Limb (tissue), 2 donors: ENCODE results near the gene PPP1R12C.

Source experiments
- DNase-seq, 2 donors: peaks; one replicate each; pipeline ENCODE4 v3.0.0-alpha.2; 2016; ENCODE audit errors: extremely low spot score in 2 of 2

The PPP1R12C gene

DNA sequence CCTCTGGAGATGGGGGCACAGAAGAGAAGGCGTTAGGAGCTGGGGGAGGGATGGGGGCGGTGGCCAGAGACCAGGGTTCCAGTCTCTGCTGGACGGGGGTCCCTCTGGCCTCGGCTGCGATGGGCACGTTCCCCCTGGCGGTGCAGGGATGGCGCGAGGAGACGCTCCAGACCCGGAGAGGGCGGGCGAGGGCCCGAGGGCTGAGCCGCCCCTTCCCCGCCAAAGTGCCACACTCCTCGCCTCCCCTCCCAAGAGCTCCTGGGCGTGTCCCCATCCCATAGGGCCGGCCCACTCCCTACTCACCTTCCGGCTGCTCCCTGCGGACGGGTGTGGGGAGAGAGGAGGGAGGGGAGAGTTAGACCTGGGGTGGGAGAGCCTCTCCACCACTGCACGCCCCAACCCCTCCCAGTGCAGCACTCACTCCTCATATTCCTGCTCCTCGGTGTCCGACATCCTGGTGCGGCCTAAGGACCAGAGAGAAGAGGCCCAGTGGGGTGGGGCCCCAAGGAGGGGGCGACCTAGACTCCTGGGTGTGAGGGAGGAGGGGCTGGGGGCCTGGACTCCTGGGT is 29.4 kb upstream of the PPP1R12C start:
- no peak for DNase-seq

DNA sequence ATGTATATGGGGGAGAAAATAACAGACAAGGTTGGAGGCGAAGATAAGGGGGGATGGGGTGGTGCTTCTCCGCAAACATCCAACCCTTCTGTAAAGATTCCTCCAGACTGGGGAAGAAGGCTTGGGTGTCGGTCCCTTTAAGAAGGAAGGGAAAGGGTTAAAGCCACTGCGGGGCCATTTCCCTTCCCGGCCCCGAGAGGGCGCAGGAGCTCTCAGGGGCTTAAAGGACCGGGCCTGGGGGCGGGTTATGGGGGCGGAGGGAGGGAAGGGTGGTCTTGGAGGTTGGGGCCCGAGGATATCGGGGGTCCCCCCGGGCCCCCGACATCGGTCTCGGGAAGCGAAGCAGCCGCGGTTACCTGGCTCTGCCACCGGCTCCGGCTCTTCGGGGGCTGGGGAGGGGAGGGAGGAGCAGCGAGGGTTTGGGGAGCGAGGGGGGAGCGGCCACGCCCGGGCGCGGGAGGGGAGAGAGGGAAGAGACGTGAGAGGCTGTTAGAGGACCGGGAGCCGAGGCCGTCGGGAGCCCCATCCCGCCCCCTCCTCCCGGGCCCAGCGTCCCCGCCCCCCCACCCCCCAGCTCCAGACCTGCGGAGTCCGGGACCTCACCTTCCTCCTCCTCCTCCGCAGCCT is 28.8 kb upstream of the PPP1R12C start:
- no peak for DNase-seq

DNA sequence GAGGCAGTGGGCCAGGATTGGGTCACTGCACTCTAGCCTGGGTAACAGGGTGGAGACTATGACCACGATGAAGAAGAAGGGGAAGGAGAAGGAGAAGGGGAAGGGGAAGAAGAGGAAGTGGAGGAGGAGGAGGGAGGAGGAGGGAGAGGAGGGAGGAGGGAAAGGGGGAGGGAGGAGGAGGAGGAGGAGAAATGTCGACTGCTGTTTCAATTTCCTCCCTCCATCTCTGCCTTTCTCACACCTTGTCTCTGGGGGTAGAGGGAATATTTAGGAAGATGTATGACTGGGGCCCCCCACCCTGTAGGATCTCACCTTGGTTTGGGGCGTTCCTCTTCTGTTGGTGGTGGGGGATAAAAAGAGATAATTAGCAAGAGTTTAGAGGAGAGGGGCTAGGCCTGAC is 27.8 kb upstream of the PPP1R12C start:
- DNase-seq: no peak

DNA sequence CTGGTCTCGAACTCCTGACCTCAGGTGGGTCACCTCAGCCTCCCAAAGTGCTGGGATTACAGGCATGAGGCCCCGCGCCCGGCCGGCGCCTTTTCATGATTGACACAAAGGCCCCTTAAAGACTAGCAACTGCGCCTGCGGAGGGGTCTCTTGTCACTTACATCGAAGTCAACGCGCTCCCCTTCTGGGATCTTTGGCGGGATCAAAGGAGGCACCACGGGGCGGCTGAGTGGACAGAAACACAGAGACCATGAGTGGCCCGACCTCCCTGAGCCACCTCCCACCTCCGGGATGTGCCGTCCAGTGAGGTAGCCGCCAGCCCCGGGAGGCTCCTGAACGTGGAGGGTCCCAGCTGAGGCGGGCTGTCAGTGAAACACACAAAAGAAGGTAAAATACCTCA is 24.3 kb upstream of the PPP1R12C start:
- DNase-seq: no peak

DNA sequence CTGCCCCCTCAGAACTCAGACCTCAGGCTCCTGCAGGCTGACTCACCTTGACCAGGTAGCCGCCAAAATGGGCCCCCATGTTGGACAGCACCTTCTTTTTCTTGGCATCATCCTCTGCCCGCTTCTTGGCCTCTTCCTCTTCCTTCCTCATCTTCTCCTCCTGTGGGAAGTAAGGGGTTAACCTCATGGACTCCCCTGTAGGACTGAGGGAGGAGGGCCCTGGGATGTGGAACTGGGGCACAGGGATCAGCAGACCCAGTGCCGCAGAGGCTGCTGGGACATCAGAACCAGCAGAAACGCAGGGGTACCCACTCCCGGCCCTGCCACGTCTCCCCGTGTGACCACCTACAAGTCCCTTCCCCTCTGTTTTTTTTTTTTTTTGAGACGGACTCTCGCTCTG is 20.5 kb upstream of the PPP1R12C start:
- DNase-seq: no peak

DNA sequence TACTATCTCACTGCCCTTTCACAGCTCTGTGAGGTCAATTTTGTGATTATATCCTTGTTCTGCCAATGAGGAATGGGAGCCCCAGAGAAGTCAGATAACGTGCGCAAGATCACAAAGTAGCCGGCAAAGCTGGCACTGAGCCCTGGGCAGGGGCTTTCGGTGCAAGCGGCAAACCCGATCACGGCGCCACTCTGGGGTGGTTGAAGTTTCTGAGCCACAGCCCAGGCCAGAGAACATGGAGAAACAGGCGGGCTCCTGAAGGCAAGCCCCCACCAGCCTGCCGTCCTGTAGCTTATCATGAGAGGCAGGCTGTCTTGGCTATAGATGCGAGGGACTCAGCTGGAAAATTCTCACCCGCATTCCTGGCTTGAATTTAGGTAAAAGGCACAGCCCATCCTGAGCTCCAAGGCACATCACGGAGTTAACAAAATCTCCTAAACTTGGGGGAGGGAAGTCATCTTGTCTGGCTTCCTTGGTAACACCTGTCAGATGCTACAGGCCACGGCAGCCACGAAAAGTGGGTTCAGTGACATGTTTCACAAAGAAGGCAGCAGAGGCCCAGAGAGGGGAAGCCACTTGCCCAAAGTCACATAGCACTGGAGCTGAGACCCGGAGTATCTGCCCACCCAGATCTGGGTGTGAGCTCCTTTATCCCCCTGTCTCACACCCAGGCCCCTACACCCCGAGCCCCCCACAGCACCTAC is 19.1 kb upstream of the PPP1R12C start:
- DNase-seq: no peak

DNA sequence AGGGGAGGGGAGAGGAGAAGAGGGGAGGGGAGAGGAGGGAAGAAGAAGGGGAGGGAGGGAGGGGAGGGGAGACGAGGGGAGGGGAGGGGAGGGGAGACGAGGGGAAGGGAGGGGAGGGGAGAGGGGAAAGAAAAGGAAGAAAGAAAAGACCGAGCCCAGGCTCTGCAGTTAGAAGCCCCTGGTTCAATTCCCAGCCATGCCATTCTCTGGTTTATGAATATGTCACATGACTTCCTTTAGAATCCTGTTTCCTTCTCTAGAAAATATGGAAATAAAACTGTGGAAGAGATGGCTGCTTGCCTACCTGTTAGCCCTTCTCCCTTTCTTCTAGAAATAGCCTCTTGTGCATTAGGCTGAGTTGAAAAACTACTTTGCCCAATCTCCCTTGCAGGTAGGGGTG is 17.3 kb upstream of the PPP1R12C start:
- DNase-seq: no peak

DNA sequence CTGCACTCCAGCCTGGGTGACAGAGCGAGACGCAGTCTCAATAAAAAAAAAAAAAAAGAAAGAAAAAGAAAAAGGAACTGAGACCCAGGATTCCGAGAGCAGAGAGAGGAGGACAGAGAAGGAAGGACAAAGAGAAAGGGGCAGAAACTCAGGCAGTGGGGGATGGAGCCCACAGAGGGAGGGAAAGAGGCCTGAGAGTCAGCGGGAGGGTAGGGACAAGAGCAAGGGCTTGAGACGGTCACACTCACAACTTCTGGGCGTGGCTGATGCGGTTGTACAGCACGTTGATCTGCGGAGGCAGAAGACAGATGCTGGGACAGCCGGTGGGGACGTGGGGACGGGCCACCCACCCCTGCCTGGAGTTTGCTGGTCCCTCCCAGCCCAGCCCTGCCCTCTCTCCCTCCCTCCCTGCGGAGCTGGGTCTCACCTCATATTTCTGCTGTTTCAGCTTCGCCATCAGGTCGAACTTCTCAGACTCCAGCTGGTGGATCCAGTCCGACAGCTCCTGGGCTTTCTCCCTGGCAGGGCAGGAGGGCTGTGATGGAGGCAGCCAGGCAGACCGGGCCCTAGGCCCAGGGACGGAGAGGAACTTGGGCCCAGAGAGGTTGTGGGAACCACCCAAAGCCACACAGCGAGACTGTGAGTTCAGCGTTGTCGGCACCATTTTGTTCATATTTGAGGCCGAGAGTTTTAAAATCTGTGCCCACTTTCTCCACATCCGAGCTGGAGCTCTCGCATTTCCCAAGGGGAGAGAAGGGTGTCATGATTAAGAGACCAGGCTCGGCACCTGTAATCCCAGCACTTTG is 16.4 kb upstream of the PPP1R12C start:
- no peak for DNase-seq

DNA sequence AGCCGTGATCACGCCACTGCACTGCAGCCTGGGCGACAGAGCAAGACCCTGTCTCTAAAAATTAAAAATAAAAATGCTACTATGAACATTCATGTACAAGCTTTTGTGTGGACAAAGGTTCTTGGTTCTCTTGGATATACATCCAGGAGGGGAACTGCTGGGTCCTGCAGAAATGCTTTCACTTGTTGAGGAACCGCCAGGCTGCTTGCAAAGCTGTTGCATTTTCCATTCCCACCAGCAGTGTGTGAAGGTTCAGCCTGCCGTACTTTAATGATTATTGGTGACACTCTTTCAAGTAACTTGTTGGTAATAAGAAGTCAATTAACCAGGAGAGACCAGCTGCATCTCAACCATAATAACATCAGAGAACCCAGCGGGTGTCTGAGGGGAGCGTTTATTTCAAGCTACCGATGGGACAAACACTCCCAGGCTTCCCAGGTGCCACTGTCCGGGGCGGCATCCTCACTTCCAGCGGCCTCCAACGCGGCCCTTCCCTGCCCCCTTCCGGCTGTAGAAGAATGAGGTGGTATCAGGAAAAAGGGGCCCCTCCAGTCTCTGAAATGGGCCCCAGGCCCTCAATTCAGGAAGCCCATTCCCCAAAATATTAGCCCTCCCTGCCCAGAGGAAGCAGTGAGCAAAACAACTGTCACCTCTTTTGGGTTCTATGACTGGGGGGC is 15.2 kb upstream of the PPP1R12C start:
- DNase-seq: no peak

DNA sequence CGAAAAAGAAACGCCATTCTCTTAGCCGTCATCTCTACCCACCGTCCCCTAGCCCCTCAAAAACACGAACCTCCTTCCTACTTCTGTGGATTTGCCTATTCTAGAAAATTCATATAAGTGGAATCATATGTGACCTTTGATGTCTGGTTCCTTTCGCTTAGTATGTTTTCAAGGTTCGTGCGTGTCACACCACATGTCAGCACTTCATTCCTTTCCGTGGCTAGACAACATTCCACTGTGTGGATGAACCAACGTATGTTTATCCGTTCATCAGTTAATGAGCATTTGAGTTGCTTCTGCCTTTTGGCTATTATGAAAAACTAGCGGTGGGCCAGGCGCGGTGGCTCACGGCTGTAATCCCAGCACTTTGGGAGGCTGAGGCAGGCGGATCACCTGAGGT is 14.0 kb upstream of the PPP1R12C start:
- DNase-seq: no peak

DNA sequence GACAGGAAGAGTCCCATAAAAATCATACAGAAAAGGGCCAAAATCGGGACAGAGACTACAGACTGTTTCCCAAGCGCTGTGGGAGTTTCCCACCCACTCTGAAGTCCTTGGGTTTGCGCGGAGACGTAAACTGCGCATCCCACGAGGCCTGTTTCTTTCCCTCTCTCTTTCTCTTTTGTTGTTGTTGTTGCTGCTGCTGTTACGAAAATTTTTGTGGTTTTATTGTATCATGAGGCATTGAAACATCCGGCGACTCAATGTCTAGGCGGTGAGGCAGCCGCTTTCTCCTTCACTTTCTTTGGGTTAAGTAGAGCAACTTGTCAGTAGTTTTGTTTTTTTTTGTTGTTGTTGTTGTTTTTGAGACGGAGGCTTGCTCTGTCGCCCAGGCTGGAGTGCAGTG is 1.6 kb upstream of the PPP1R12C start:
- no peak for DNase-seq

DNA sequence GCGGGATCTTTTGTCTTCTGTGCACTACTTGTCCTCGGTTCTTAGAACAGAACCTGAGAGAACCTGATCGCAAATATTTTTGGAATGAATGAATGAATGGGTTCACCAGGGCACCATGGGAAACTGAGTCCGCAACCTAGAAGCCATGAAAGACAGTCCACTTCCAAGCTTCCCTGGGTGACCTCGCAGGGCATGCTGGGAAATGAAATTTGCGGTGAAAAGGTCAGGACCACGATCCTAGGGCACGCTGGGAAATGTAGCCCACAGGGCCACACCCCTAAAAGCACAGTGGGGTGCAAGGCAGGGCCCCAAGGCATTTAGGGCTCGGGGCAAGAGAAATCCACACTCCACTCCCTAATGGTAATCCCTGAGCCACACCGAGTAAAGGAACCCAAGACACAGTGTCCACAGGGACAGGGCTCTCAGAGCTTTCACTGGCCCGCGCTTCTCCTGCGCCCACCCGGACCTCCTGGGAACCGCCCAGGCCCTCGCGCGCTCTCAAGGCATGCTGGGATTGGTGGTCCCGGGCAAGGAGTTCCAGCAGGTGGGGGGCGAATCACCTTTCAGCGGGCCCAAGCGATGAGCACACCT is 1.1 kb upstream of the PPP1R12C start:
- DNase-seq: peak; percentile 12 to 73

DNA sequence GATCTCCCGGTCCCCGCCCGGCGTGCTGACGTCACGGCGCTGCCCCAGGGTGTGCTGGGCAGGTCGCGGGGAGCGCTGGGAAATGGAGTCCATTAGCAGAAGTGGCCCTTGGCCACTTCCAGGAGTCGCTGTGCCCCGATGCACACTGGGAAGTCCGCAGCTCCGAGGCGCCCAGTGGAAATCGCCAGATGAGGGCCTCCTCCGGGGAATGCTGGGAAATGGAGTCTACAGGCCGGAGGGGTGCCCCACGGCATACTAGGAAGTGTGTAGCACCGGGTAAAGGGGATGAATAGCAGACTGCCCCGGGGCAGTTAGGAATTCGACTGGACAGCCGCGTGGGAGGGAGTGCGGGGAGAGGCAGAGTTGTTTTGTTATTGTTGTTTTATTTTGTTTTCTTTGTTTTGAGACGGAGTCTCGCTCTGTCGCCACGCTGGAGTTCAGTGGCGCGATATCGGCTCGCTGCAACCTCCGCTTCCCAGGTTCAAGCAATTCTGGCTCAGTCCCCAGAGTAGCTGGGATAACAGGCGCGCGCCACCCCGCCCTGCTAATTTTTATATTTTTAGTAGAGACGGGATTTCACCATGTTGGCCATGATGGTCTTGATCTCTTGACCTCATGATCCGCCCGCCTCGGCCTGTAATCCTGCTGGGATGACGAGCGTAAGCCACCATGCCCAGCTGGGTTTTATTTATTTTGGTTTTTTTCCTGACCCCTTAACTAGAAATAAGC is 390 bp upstream of the PPP1R12C start:
- peak; percentile 98 to 99 for DNase-seq

DNA sequence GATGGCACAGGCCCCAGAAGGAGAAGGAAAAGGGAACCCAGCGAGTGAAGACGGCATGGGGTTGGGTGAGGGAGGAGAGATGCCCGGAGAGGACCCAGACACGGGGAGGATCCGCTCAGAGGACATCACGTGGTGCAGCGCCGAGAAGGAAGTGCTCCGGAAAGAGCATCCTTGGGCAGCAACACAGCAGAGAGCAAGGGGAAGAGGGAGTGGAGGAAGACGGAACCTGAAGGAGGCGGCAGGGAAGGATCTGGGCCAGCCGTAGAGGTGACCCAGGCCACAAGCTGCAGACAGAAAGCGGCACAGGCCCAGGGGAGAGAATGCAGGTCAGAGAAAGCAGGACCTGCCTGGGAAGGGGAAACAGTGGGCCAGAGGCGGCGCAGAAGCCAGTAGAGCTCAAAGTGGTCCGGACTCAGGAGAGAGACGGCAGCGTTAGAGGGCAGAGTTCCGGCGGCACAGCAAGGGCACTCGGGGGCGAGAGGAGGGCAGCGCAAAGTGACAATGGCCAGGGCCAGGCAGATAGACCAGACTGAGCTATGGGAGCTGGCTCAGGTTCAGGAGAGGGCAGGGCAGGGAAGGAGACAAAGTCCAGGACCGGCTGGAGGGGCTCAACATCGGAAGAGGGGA is 1.1 kb downstream of the PPP1R12C start:
- DNase-seq: peak in 1 of 2 donors; percentile 45

DNA sequence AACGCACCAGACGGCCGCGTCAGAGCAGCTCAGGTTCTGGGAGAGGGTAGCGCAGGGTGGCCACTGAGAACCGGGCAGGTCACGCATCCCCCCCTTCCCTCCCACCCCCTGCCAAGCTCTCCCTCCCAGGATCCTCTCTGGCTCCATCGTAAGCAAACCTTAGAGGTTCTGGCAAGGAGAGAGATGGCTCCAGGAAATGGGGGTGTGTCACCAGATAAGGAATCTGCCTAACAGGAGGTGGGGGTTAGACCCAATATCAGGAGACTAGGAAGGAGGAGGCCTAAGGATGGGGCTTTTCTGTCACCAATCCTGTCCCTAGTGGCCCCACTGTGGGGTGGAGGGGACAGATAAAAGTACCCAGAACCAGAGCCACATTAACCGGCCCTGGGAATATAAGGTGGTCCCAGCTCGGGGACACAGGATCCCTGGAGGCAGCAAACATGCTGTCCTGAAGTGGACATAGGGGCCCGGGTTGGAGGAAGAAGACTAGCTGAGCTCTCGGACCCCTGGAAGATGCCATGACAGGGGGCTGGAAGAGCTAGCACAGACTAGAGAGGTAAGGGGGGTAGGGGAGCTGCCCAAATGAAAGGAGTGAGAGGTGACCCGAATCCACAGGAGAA is 1.9 kb downstream of the PPP1R12C start:
- no peak for DNase-seq

DNA sequence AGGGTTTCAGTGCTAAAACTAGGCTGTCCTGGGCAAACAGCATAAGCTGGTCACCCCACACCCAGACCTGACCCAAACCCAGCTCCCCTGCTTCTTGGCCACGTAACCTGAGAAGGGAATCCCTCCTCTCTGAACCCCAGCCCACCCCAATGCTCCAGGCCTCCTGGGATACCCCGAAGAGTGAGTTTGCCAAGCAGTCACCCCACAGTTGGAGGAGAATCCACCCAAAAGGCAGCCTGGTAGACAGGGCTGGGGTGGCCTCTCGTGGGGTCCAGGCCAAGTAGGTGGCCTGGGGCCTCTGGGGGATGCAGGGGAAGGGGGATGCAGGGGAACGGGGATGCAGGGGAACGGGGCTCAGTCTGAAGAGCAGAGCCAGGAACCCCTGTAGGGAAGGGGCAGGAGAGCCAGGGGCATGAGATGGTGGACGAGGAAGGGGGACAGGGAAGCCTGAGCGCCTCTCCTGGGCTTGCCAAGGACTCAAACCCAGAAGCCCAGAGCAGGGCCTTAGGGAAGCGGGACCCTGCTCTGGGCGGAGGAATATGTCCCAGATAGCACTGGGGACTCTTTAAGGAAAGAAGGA is 2.8 kb downstream of the PPP1R12C start:
- DNase-seq: no peak

DNA sequence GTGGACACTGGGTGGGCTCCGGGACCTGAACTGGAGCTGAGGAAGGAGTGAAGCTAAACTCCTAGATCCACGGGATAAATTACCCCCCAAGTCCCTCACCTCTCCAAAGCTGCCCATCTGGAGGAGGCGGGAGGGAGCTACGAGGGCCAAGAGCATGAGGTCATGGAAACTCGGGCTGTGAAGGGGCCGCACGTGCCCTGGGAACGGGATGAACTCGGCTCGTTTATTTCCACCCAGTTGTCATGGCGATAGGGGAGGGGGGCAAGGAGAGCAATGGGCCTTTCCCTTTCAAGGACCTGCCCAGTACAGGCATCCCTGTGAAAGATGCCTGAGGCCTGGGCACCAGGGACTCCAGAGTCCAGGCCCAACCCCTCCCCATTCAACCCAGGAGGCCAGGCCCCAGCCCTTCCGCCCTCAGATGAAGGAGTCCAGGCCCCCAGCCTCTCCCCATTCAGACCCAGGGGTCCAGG is 3.8 kb downstream of the PPP1R12C start:
- peak; percentile 91 to 95 for DNase-seq

DNA sequence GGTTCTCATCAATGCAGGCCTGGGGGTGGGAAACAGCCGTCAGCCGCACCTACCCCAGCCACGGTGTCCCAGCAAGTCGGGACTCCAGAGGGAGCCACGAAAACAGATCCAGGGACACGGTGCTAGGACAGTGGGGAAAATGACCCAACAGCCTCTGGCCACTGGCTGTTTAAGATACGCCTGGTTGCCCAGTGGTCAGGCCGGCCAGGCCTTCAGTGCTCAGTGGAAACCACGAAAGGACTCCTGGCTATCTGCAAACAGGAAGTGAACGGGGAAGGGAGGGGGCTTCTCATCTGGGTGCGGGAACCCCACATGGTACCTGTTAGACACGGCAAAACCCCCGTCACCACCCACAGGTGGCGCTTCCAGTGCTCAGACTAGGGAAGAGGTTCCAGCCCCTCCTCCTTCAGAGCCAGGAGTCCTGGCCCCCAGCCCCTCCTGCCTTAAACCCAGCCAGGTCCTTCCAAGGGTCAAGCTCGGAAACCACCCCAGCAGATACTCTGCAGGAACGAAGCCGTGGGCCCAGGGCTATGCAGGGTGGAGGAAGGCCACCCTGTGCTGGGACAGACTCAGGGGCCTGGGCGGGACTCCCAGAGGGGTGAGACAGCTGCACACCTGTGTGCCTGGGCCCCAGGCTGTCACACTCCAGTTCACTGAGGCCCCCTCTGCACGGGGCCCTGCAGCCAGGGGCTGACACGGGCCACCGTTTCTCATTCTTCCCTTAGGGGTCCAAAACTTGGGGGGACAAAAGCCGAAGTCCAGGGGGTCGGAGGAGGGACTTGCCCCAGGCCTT is 4.5 kb downstream of the PPP1R12C start:
- no peak for DNase-seq
